ENCODE results near the gene HERC2.
"Not testable (repeated sequence)": the region's sequence is repeated elsewhere in the genome, so short reads cannot be mapped to it uniquely, and the experiment has no call there.

The HERC2 gene

DNA sequence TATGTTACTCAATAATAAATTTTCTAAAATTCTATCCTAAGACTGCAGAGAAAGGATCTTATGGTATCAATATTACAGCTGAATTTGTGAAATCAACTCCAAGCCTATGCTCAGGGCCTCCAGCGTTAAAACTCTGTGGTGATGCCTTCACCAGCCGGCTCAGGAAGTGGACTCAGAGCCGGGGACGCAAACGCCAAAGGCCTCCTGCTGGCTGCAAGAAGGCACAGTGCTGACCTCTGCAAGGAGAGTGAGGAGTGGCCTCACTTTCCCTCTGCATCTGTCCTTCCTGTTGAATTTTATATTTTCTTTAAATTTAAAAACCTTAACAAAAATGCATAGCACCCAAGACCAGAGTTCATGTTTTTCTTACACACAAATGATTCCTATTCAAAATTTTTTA, 48.5 kb downstream of the HERC2 start:
- no peak for DNase-seq

GRCh38 chr15:28272587-28272986, 49.4 kb downstream of the HERC2 start:
- DNase-seq, result no peak

DNA sequence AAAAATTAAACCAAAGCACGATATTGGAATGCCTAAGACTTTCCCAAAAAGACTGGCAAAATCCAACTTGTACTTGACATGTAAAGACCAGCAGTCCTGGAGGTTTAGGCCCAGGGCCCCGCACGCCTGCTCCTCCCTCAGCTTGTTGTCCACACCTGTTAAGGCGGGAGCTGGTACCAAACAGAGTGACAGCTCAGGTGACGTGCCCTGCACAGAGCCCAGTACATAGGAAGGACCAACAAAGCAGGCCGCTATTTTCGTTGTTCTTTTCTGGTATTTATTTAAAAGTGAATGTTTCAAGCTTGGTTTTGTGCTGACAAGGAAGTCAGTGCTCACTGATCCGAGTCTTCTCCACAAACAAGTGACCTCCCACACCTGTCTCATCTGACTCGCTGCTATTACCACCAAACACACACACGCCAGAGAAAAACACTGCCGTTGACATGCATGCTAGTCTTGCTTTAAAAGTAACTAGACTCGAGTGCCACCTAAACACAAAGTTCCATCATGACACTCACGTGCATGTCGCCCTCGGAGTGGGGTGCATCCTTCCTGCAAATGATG, 50.2 kb downstream of the HERC2 start:
- no peak for DNase-seq

DNA sequence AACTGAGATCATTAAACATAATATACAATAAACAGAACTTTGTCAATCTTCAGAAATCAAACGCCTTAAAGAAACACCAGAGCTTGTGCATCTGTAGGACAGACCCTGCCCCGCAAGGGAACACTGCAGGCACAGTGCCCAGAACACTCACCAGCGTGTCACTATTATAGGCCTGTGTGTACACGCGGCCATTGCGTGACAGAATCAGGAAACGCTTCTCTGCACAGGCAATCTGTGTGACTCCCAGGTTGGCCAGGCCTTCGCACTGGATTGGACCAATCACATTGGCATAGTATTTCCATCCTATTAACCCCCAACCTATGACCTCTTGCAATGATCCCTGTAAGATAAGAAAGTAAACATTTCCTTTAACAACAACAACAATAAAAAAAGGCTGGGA, 52.9 kb downstream of the HERC2 start:
- DNase-seq, result no peak

GRCh38 chr15:28267727-28268126, 54.3 kb downstream of the HERC2 start:
- DNase-seq, result no peak

- DNase-seq, result no peak
These were observed 56.5 kb downstream of the HERC2 start for GRCh38 chr15:28265334-28266019.

DNA sequence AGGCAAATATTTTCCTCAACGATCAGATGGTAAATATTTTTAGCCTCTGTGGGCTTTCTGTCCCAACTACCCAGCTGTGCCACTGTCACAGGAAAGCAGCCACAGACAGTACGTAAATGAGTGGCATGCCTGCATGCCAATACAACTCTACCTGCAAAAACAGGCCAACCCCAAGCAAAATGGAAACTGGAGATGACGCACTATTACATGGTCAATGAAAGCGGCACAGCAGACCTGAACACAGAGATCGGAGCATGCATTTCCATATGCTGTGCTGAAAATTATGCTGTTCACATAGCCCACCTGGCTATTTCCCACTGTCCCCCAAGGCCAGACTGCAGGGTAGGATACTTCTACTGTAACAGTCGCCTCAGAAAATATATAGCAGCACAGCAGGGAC, 57.8 kb downstream of the HERC2 start:
- DNase-seq, result no peak

DNA sequence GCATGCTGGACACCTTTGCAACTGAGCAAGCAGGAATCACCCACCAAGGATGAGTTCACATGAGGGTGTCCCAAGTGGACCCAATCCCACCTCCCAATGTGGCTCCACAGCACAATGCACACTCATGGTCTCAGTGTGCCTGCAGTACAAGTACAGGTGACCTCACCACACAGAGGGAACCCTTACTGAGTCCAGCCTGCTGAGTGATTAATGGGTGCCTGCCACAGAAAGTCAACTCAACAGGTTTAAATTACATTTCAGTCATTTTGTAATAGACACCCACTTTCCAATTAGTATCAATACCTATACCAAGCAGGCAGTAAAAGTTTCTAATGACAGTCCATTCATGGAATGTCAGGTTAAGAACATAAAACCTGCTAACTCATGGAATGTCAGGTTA, 59.5 kb downstream of the HERC2 start:
- no peak for DNase-seq

GRCh38 chr15:28260722-28261121, 61.3 kb downstream of the HERC2 start:
- DNase-seq, result no peak

- DNase-seq, result no peak
These were observed 61.7 kb downstream of the HERC2 start for GRCh38 chr15:28260317-28260716.

DNA sequence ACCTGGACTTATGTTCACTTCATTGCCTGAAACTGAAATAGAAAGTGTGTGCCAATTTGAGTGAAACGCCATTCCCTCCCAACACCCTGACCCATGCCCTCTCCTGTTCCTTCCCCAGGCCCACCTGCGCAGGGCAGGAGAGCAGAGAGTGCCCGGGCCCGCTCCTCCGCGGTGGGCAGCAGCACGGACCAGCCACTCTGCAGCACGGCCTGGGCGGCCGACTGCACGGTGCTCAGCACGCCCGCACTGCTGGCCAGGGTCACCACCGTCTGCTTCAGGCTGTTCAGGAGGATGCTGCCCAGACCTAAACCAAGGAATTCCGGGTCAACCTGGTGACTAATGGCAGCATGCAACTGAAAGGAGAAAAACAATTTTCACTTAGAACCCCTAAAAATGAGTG, 66.0 kb downstream of the HERC2 start:
- DNase-seq, result no peak

DNA sequence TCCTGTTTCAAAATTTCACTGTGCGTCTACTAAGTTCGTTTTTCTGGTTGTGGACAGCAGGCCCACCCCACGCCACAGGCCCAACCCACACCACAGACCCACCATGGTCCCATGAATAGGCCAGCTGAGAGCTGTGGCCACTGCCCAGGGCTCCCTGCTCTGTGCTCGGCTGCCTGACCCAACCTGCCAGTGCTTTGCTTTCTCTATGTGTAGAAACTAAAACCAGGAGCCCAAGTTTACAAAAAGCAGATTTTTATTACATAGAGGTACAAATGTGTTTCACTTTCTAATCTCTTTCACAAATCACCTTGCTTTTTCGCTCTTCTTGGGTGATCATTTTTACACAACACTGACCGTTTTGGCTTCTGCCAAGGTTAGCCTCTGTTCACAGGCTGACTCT, 69.1 kb downstream of the HERC2 start:
- no peak for DNase-seq

GRCh38 chr15:28246605-28247004, 75.4 kb downstream of the HERC2 start:
- DNase-seq, result no peak

GRCh38 chr15:28243901-28244300, 78.1 kb downstream of the HERC2 start:
- DNase-seq, result no peak

GRCh38 chr15:28243399-28243798, 78.6 kb downstream of the HERC2 start:
- DNase-seq, result no peak

DNA sequence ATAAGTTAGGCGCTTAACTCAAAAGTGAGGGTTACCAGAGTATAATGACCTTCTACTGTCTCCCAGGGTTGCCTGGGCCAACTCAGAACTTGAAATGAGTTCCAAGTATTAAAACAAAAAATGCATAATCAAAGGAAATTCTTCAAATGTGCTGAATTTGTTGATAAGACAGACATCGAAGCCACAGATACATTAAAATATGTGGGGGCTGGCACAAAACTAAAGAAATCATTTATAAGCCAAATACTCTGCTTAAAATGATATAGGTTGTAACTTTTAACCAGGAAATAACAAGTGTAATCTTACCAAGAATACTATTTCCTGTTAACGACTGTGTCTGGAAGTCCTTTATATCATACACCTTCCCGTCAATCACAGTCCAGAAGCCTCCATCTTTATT, 83.7 kb downstream of the HERC2 start:
- not testable (repeated sequence) for DNase-seq

DNA sequence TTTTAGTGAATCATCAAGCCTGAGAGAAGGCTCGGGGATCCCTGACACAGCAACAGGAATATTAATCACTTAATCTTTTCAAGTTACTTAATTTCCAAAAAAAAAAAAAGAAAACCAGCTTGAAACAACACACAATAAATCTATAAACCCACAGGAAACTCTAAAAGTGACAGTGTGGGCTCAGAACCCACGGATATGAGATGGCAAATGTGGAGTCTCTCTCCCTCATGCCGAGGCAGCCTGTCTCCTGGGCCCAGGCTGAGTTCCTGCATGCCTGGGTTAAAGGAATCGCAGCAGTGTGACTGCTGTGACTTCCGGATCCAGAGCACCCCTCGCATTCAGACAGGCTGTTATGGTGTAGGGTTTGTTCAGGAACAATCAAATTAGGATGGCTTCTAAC, 90.2 kb downstream of the HERC2 start:
- DNase-seq, result not testable (repeated sequence)

DNA sequence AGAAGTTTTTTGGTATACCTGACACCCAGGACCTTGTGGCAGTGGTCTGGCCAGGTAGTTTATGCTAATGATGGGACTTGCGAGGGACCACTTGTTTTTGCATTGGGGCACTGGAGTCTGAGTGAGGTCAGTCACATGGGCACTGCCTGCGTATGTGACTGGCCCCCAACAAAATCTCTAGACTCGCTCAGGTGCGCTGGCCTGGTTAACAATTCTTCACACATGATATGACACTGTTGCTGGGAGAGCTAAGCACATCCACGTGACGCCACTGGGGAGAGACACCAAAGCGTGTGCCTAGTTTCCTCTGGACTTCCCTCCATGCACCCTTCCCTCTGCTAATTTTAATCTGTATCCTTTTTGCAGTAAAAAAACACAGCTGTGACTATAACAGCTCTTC, 90.6 kb downstream of the HERC2 start:
- DNase-seq, result not testable (repeated sequence)

DNA sequence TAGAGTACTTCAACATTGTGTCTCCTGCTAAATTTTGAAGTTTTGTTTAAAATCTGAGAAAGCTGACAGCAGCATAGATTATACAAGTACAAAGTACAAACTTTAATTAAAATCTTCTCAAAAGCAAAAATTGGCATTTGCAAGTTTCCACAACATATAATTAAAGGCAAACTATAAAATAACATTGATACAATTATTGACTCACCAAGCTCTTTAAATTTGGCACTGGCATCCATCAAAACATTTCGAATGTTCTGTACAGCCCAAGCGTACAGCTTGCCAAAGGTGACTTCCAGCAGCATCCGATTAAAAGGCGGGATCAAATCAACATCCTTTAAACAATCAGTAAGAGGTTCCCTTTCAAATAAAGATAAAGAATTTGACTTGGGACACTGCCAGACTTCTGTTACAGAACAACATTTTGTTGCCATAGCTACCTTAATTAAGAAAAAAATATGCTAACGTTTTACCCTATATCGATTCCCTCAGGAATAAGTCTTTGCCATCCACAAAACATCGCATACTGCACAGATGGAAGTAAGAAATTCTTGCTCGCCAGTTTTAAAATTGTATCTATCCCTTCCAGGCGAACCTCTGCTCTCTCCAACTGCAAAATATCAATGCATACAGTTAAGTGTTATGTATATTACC, 92.9 kb downstream of the HERC2 start:
- DNase-seq, result not testable (repeated sequence)

GRCh38 chr15:28228096-28228495, 93.9 kb downstream of the HERC2 start:
- DNase-seq, result no peak

DNA sequence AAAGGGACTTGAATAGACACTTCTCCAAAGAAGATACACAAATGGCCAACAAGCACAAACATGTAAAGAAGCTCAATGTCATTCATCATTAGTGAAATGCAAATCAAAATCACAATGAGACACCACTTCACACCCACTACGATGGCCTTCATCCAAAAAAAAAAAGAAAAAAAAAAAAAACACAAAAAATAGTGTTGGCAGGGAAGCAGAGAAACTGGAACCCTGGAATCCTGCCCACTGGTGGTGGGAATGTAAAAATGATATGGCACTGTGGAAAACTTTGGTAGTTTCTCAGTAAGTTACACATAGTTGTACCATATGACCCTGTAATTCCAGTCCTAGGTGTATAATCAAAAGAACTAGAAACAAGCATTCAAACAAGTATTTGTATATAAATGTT, 94.7 kb downstream of the HERC2 start:
- DNase-seq, result peak; percentile 33

DNA sequence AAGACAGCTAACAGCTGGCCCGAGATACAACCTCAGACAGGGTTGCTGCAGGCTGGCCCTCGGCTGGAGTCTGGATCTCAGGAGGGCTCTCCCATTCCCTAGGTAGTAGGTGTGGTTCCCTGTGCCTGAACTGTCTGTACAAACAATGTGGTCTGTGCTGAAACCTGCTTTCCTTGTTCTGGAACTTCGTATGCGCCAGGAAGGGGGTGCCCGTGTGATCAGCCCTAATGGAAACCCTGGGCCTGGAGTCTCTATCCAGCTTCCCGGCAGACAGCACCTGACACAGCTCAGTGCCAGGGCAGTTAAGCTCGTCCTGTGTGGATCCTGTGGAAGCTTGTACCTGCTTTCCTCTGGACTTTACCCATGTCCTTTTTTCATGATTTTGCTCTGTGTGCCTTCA, 99.4 kb downstream of the HERC2 start:
- not testable (repeated sequence) for DNase-seq

DNA sequence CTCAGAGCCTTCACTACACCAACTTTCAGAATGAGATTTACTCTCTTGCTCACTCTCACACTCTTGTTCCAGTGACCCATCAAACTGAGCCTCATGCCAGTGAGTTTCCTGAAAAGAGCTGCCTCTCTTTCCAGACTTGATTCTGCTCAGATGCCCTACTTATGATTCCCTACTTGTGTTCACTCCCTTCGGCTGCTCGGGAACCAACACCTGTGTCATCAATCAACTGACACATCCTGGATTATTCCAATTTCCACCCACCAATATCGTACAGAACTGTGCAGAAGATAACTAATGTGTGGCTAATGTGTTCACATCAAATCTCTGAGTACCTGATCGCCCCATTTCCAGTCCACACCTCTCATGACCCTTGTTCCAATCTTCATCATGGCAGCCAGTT, 100.3 kb downstream of the HERC2 start:
- not testable (repeated sequence) for DNase-seq

DNA sequence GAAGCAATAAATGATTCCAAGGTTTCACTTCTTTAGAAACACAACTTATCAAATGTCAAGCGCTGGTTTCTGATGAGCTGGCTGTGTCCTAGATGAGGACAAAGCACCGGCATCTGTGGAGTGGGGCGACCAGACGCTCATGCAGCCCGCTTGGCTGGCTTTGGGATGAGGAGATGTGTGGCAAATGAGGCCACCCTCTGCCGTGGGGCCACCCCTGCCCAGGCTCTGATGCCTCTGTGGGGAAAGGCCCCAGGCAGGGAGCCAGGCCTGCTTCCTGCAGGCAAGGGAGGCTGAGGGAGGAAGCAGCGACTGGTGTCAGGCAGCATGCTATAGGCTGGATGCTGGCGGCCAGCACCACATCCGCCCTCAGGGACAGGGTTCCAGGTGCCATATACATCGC, 102.9 kb downstream of the HERC2 start:
- DNase-seq, result no peak

Data from fibroblast of skin of right biceps (primary cell).